Caco-2 (cell line): Measurements from ENCODE around the gene PICK1. TPM values are rescaled to one million over a fixed set of nuclear protein-coding genes. Genes with fewer than 3 reads are reported as not detected.
A peak's percentile ranks its signal among the peaks of the same experiment; 100 is the strongest.

Experiments used
- BruUV-seq: library from RNA; stranded (reverse); fragments of 400-500 nt; replicated peaks from 2 replicates; lab custom pipeline; 2021; lab: Mats Ljungman, UMichigan
- CTCF ChIA-PET: fragments of 300-600 bp; sonication (Branson Sonifier 250); formaldehyde crosslinking; loops from one replicate; lab custom pipeline; 2022; ENCODE audit warnings: antibody characterized with exemption; lab: Charles Lee
- POLR2A ChIA-PET: fragments of 300-600 bp; sonication (Branson Sonifier 250); formaldehyde crosslinking; loops from one replicate; lab custom pipeline; 2022; ENCODE audit warnings: antibody characterized with exemption; lab: Charles Lee
- DNase-seq, 2 experiments: peaks; one replicate each; pipeline versions ENCODE4 v3.0.0 to v3.0.0-alpha.2; 2020 to 2022
- H3K27me3 ChIP-seq: replicated peaks from 2 replicates; pipeline ENCODE4 v1.6.0; 2011; ENCODE audit warnings: low read length; ENCODE audit not compliant: control insufficient read depth, insufficient read depth
- H3K36me3 ChIP-seq: 2 replicates; pipeline ENCODE4 v1.5.1; 2011; ENCODE audit warnings: low read length; ENCODE audit not compliant: control insufficient read depth, insufficient read depth
- H3K4me1 ChIP-seq: fragments of 250-450 bp; sonication (Bioruptor Pico); 2 replicates; pipeline ENCODE4 v1.5.1; 2020; ENCODE audit warnings: mild to moderate bottlenecking
- H3K4me3 ChIP-seq: 2 replicates; pipeline ENCODE4 v1.5.1; 2011; ENCODE audit warnings: low read depth, mild to moderate bottlenecking, control low read depth, low read length
- H3K9me3 ChIP-seq: fragments of 250-450 bp; sonication (Bioruptor Pico); 2 replicates; pipeline ENCODE4 v1.5.1; 2020; ENCODE audit warnings: mild to moderate bottlenecking, moderate library complexity
- H3K27ac Mint-ChIP-seq: one replicate; pipeline ENCODE4 v1.8.0; 2022; ENCODE audit warnings: mixed read lengths; ENCODE audit not compliant: unreplicated experiment
- H3K27me3 Mint-ChIP-seq: one replicate; pipeline ENCODE4 v1.8.0; 2022; ENCODE audit warnings: mixed read lengths; ENCODE audit not compliant: insufficient read depth, unreplicated experiment
- H3K36me3 Mint-ChIP-seq: one replicate; pipeline ENCODE4 v1.8.0; 2022; ENCODE audit warnings: mild to moderate bottlenecking, mixed read lengths; ENCODE audit not compliant: insufficient read depth, unreplicated experiment
- H3K4me1 Mint-ChIP-seq: one replicate; pipeline ENCODE4 v1.8.0; 2022; ENCODE audit warnings: low read depth, mixed read lengths; ENCODE audit not compliant: unreplicated experiment
- H3K4me3 Mint-ChIP-seq: one replicate; pipeline ENCODE4 v1.8.0; 2022; ENCODE audit warnings: mild to moderate bottlenecking, moderate library complexity, mixed read lengths; ENCODE audit not compliant: unreplicated experiment
- H3K9me3 Mint-ChIP-seq: one replicate; pipeline ENCODE4 v1.8.0; 2022; ENCODE audit warnings: mixed read lengths; ENCODE audit not compliant: unreplicated experiment
- intact Hi-C: fragments of 100-400 bp; cut with micrococcal nuclease; formaldehyde crosslinking; loops from one replicate; pipeline ENCODE4 v1.10.0; 2022; ENCODE audit not compliant: unreplicated experiment
- total RNA-seq: library from RNA; stranded (reverse); gene quantifications from 2 replicates; pipeline ENCODE4 v1.2.3, GENCODE V29; 2022
- TF ChIP-seq, protein P1 (sequence below), 2 experiments: fragments of 200-600 bp in 1 of 2; IDR thresholded peaks; 1 replicate in 1 of 2; 2 replicates in 1 of 2; pipeline versions ENCODE4 v1.5.1 to v1.8.0; 2011 to 2022; ENCODE audit warnings: antibody characterized with exemption in 1 of 2, control low read depth in 1 of 2, inconsistent platforms in 1 of 2, low read depth in 1 of 2, low read length in 1 of 2, mild to moderate bottlenecking in 1 of 2, moderate library complexity in 1 of 2; ENCODE audit not compliant: insufficient read depth in 1 of 2, severe bottlenecking in 1 of 2, unreplicated experiment in 1 of 2

Gene PICK1
- total RNA-seq, 1 experiment from 2014 or later = 41.1 TPM

DNA sequence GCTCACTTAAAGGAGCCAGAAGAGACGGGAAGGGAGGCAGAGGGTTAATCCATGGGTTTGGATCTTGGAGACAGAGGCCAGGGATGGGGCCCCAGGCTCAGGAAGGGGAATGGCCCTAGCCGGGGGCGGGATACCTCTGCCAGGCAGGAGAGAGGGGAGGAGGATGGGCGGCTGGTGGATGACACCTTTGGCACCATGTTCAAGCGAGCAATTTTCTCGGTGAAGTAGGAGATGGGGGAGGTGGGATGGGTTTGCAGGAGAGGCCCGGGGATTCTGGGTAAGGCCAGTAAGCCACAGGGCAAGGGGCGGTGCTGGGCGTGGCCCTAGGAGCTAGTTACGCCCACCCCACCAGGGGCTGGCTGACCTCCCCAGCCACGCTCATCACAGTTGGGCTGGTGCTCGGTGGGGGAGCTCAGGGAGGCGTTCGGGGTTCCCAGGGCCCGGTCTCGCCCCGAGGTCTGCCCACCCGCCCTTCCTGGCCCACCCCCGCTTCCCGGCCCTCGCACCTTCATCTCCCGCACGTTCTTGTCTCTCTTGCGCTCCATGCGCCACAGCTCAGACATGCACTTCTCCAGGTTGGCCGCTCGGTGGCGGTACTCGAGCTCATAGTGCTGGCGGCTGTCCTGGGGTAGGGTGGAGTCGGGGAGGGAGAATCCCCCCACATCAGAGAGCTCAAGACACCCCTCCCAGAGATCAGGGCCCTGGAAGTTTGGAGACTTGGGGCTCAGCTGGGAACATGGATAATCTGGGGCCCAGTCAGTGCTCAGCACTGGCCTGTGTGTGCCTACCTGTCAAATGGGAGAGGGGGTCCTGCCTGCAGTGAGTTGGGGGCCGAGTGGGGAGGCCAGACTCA is 40.6 kb downstream of the PICK1 start:
- H3K27ac Mint-ChIP-seq = no peak overlapping the region
- H3K9me3 Mint-ChIP-seq = no peaks in the 10 kb centered on the region
- CTCF ChIA-PET = interaction anchor here (1.5 kb wide), 1 partner anchor 45 kb away, joined by 4 read pairs; no protein-coding TSS in a partner anchor
- TF ChIP-seq, protein P1, sequence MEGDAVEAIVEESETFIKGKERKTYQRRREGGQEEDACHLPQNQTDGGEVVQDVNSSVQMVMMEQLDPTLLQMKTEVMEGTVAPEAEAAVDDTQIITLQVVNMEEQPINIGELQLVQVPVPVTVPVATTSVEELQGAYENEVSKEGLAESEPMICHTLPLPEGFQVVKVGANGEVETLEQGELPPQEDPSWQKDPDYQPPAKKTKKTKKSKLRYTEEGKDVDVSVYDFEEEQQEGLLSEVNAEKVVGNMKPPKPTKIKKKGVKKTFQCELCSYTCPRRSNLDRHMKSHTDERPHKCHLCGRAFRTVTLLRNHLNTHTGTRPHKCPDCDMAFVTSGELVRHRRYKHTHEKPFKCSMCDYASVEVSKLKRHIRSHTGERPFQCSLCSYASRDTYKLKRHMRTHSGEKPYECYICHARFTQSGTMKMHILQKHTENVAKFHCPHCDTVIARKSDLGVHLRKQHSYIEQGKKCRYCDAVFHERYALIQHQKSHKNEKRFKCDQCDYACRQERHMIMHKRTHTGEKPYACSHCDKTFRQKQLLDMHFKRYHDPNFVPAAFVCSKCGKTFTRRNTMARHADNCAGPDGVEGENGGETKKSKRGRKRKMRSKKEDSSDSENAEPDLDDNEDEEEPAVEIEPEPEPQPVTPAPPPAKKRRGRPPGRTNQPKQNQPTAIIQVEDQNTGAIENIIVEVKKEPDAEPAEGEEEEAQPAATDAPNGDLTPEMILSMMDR (IDR thresholded peaks at IDR 0.05; ENCODE audit: insufficient read depth in 1 of 2, low read depth in 1 of 2, low read length in 1 of 2, severe bottlenecking in 1 of 2, unreplicated experiment in 1 of 2) = no peak
- H3K4me3 Mint-ChIP-seq = peak overlapping the region; percentile 30
- no peaks in the 10 kb centered on the region for H3K36me3 ChIP-seq
- no peak overlapping the region for H3K4me3 ChIP-seq
- H3K36me3 Mint-ChIP-seq = peaks cover 4% of the 10 kb centered on the region
- no peak for DNase-seq
- POLR2A ChIA-PET = no interaction called here
- no peaks in the 10 kb centered on the region for H3K4me1 Mint-ChIP-seq
- intact Hi-C loops = no loop called here
- no peaks in the 10 kb centered on the region for H3K27me3 ChIP-seq
- H3K27me3 Mint-ChIP-seq = no peaks in the 10 kb centered on the region
- BruUV-seq = no TSS peak
- H3K4me1 ChIP-seq = peaks cover 4% of the 10 kb centered on the region; the same call in 1 of the 2 replicates
- H3K9me3 ChIP-seq = no peaks in the 10 kb centered on the region

DNA sequence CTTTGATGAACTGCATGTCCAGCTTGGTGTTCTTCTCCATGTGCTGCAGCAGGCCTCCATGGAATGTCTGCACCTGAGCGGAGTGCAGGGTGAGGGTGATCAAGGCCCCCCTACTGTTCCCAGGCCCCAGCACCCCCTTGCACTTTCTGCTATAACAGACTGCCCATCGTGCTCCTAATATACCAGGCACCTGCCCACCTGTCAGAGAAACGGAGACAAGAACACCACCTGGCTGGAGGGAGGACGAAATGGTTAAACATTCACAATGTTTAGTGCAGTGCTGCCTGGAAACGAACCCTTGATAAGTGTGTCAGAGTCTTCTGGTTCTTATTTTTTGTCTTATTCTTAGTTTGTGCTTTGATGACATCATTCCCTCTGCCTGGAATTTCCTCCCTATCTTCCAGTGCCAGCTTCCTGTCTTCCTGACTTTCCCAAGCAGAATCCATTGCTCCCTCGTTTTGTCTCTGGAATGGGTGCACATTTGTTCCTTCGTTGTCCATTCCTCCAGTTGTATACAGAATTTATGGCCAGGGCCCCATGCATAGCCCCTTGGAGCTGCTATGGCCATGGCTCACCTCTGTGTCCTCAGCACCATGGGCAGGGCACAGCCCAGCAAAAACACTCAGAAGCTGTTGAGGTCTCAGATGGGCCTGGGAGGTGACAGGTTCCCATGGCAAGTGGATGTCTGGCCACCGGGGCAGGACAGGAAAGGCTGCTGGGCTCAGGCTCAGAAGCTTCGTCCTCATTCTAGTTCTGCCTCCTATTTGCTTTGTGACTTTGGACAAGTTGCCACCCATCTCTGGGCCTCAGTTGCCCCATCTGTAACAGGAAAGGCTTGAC is 41.4 kb downstream of the PICK1 start:
- Mint-ChIP-seq H3K4me3 (no peak overlapping the region), H3K4me1 (no peaks in the 10 kb centered on the region), H3K36me3 (peaks cover 4% of the 10 kb centered on the region), H3K27ac (no peak overlapping the region), H3K9me3 (no peaks in the 10 kb centered on the region), H3K27me3 (no peaks in the 10 kb centered on the region)
- intact Hi-C loops = no loop called here
- no TSS peak for BruUV-seq
- no peaks in the 10 kb centered on the region for H3K9me3 ChIP-seq
- peaks cover 4% of the 10 kb centered on the region; the same call in 1 of the 2 replicates for H3K4me1 ChIP-seq
- DNase-seq = no peak
- H3K36me3 ChIP-seq = no peaks in the 10 kb centered on the region
- ChIA-PET POLR2A (no interaction called here), CTCF (interaction anchor here (0.6 to 1.5 kb wide), 3 partner anchors 14 to 88 kb away, joined by 3 to 6 read pairs (median 4); no protein-coding TSS in a partner anchor)
- H3K4me3 ChIP-seq = no peak overlapping the region
- H3K27me3 ChIP-seq = no peaks in the 10 kb centered on the region
- TF ChIP-seq, protein P1 (IDR thresholded peaks at IDR 0.05; ENCODE audit: insufficient read depth in 1 of 2, low read depth in 1 of 2, low read length in 1 of 2, severe bottlenecking in 1 of 2, unreplicated experiment in 1 of 2) = no peak

- no peak overlapping the region for H3K27ac Mint-ChIP-seq
- Histone ChIP-seq H3K27me3 (no peaks in the 10 kb centered on the region), H3K4me1 (peaks cover 16% of the 10 kb centered on the region), H3K4me3 (no peak overlapping the region), H3K36me3 (peaks cover 2% of the 10 kb centered on the region; the same call in 1 of the 2 replicates), H3K9me3 (no peaks in the 10 kb centered on the region)
- TF ChIP-seq, protein P1 (IDR thresholded peaks at IDR 0.05; ENCODE audit: insufficient read depth in 1 of 2, low read depth in 1 of 2, low read length in 1 of 2, severe bottlenecking in 1 of 2, unreplicated experiment in 1 of 2) = no peak
- H3K9me3 Mint-ChIP-seq = no peaks in the 10 kb centered on the region
- no peak for DNase-seq
- no TSS peak for BruUV-seq
- POLR2A ChIA-PET = no interaction called here
- H3K4me1 Mint-ChIP-seq = peaks cover 8% of the 10 kb centered on the region
- no peaks in the 10 kb centered on the region for H3K27me3 Mint-ChIP-seq
- CTCF ChIA-PET = interaction anchor here (0.7 to 1.5 kb wide), 4 partner anchors 25 to 51 kb away, joined by 3 to 7 read pairs (median 6); partner anchors contain the start of gene PICK1
- intact Hi-C loops = loop anchor here (2.0 kb wide), 1 partner anchor 51 kb away; no protein-coding TSS in a partner anchor
- H3K4me3 Mint-ChIP-seq = no peak overlapping the region
- H3K36me3 Mint-ChIP-seq = peaks cover 19% of the 10 kb centered on the region
Measured at GRCh38 chr22:38103641-38104040, 46.4 kb downstream of the PICK1 start.
